Neural crest cell (in vitro differentiated cells): ENCODE measurements around the gene CALML5. TPM values are rescaled to one million over a fixed set of nuclear protein-coding genes. Genes with fewer than 3 reads are reported as not detected.

Experiments used
- DNase-seq: peaks from one replicate; pipeline ENCODE4 v3.0.0; 2021; ENCODE audit warnings: low read depth, mixed read lengths, low spot score
- H3K27ac Mint-ChIP-seq: one replicate; pipeline ENCODE4 v1.8.0; 2021; ENCODE audit warnings: mild to moderate bottlenecking, mixed read lengths; ENCODE audit not compliant: unreplicated experiment
- H3K27me3 Mint-ChIP-seq: 2 replicates; pipeline ENCODE4 v1.8.0; 2021; ENCODE audit warnings: low read depth, mild to moderate bottlenecking, mixed read lengths
- H3K36me3 Mint-ChIP-seq: 2 replicates; pipeline ENCODE4 v1.8.0; 2021; ENCODE audit warnings: low read depth, mild to moderate bottlenecking, mixed read lengths
- H3K4me1 Mint-ChIP-seq: 2 replicates; pipeline ENCODE4 v1.8.0; 2021; ENCODE audit warnings: mixed read lengths
- H3K4me3 Mint-ChIP-seq: one replicate; pipeline ENCODE4 v1.8.0; 2021; ENCODE audit warnings: mild to moderate bottlenecking, mixed read lengths
- H3K9me3 Mint-ChIP-seq: 2 replicates; pipeline ENCODE4 v1.8.0; 2021; ENCODE audit warnings: mixed read lengths
- CTCF ChIP-seq: fragments of 200-600 bp; sonication (generic); conservative IDR thresholded peaks from 2 replicates; pipeline ENCODE4 v1.5.0; 2021; ENCODE audit warnings: antibody characterized with exemption, mild to moderate bottlenecking
- total RNA-seq: library from RNA; stranded (reverse); gene quantifications from 2 replicates; pipeline ENCODE4 v1.2.1, GENCODE V29; 2021

Gene CALML5
- total RNA-seq, 1 donor from 2014 or later: not detected

- H3K4me1 Mint-ChIP-seq: no peaks in the 10 kb centered on the region
- no peak for TF ChIP-seq CTCF
- no peaks in the 10 kb centered on the region for H3K36me3 Mint-ChIP-seq
- H3K4me3 Mint-ChIP-seq: no peak overlapping the region
- no peaks in the 10 kb centered on the region for H3K27me3 Mint-ChIP-seq
- H3K9me3 Mint-ChIP-seq: no peaks in the 10 kb centered on the region
- no peak overlapping the region for H3K27ac Mint-ChIP-seq
- no peak for DNase-seq
These were observed 4.8 kb downstream of the CALML5 start for GRCh38 chr10:5494611-5495010.

- DNase-seq: no peak
- Mint-ChIP-seq H3K4me1 (no peaks in the 10 kb centered on the region), H3K27me3 (no peaks in the 10 kb centered on the region), H3K9me3 (no peaks in the 10 kb centered on the region), H3K4me3 (no peak overlapping the region), H3K36me3 (no peaks in the 10 kb centered on the region), H3K27ac (no peak overlapping the region)
- TF ChIP-seq CTCF: no peak
These were observed 5.7 kb downstream of the CALML5 start for GRCh38 chr10:5493691-5494090.

- H3K27me3 Mint-ChIP-seq: no peaks in the 10 kb centered on the region
- no peak overlapping the region for H3K27ac Mint-ChIP-seq
- no peak for TF ChIP-seq CTCF
These were observed 6.3 kb downstream of the CALML5 start for GRCh38 chr10:5492929-5493576.

GRCh38 chr10:5492322-5492855 lies 7.0 kb downstream of the CALML5 start:
- Mint-ChIP-seq H3K4me3 (no peak overlapping the region), H3K9me3 (no peaks in the 10 kb centered on the region), H3K27ac (no peak overlapping the region), H3K27me3 (no peaks in the 10 kb centered on the region), H3K4me1 (no peaks in the 10 kb centered on the region), H3K36me3 (no peaks in the 10 kb centered on the region)
- TF ChIP-seq CTCF: no peak
- DNase-seq: no peak

More at GRCh38 chr10:5492929-5493576, 6.3 kb downstream of the CALML5 start:
- Mint-ChIP-seq H3K9me3 (no peaks in the 10 kb centered on the region), H3K4me3 (no peak overlapping the region), H3K36me3 (no peaks in the 10 kb centered on the region), H3K4me1 (no peaks in the 10 kb centered on the region)
- no peak for DNase-seq

- Mint-ChIP-seq H3K4me3 (no peak overlapping the region), H3K27ac (no peak overlapping the region), H3K4me1 (no peaks in the 10 kb centered on the region), H3K36me3 (no peaks in the 10 kb centered on the region), H3K9me3 (no peaks in the 10 kb centered on the region), H3K27me3 (no peaks in the 10 kb centered on the region)
- no peak for DNase-seq
- no peak for TF ChIP-seq CTCF
These were observed 7.9 kb downstream of the CALML5 start for GRCh38 chr10:5491477-5491876.
